H9 (cell line): ENCODE data around the gene ASB16. TPM values are rescaled to one million over a fixed set of nuclear protein-coding genes. Genes with fewer than 3 reads are reported as not detected.
A peak's percentile ranks its signal among the peaks of the same experiment; 100 is the strongest.

Experiments
- DNase-seq: peaks from one replicate; pipeline ENCODE4 v3.0.0-alpha.2; 2017
- H2AFZ ChIP-seq: one replicate; pipeline ENCODE4 v1.6.1; 2013; ENCODE audit warnings: mild to moderate bottlenecking, low read length, control low read depth, moderate library complexity
- H2AK5ac ChIP-seq: 2 replicates; pipeline ENCODE4 v1.6.1; 2013; ENCODE audit warnings: low read length, control low read depth, mixed read lengths; ENCODE audit not compliant: insufficient read length
- H2BK120ac ChIP-seq: one replicate; pipeline ENCODE4 v1.6.1; 2013; ENCODE audit warnings: low read depth, mild to moderate bottlenecking, low read length, control low read depth, inconsistent platforms; ENCODE audit not compliant: poor library complexity, severe bottlenecking
- H2BK12ac ChIP-seq: 2 replicates; pipeline ENCODE4 v1.6.1; 2013; ENCODE audit warnings: low read length, control low read depth, mixed read lengths, low read depth; ENCODE audit not compliant: insufficient read length
- H2BK15ac ChIP-seq: 2 replicates; pipeline ENCODE4 v1.6.1; 2013; ENCODE audit warnings: low read depth, low read length, control low read depth
- H2BK20ac ChIP-seq: one replicate; pipeline ENCODE4 v1.6.1; 2013; ENCODE audit warnings: low read depth, mild to moderate bottlenecking, low read length, control low read depth, inconsistent platforms; ENCODE audit not compliant: poor library complexity, severe bottlenecking
- H2BK5ac ChIP-seq: 2 replicates; pipeline ENCODE4 v1.6.1; 2013; ENCODE audit warnings: low read length, control low read depth, mixed read lengths; ENCODE audit not compliant: insufficient read length
- H3K14ac ChIP-seq: 2 replicates; pipeline ENCODE4 v1.6.1; 2013; ENCODE audit warnings: low read length, control low read depth; ENCODE audit not compliant: insufficient read depth
- H3K18ac ChIP-seq: 2 replicates; pipeline ENCODE4 v1.6.1; 2013; ENCODE audit warnings: low read depth, mild to moderate bottlenecking, mixed read lengths, low read length, control low read depth; ENCODE audit not compliant: insufficient read length
- H3K23ac ChIP-seq: 2 replicates; pipeline ENCODE4 v1.6.1; 2013; ENCODE audit warnings: low read length, control low read depth, mixed read lengths, low read depth; ENCODE audit not compliant: insufficient read length
- H3K23me2 ChIP-seq: 2 replicates; pipeline ENCODE4 v1.6.1; 2013; ENCODE audit warnings: low read depth, mild to moderate bottlenecking, mixed read lengths, low read length, control low read depth; ENCODE audit not compliant: insufficient read length, poor library complexity, severe bottlenecking
- H3K27ac ChIP-seq: 2 replicates; pipeline ENCODE4 v1.5.1; 2013; ENCODE audit warnings: low read length, control low read depth, mixed read lengths, low read depth; ENCODE audit not compliant: insufficient read length
- H3K27me3 ChIP-seq: 2 replicates; pipeline ENCODE4 v1.6.1; 2013; ENCODE audit warnings: low read length, control low read depth, inconsistent platforms; ENCODE audit not compliant: insufficient read depth
- H3K4ac ChIP-seq: 2 replicates; pipeline ENCODE4 v1.6.1; 2013; ENCODE audit warnings: low read depth, mild to moderate bottlenecking, control low read depth, inconsistent platforms, low read length, moderate library complexity
- H3K4me1 ChIP-seq: 2 replicates; pipeline ENCODE4 v1.6.1; 2013; ENCODE audit warnings: low read length, control low read depth, inconsistent platforms; ENCODE audit not compliant: insufficient read depth
- H3K4me2 ChIP-seq: 2 replicates; pipeline ENCODE4 v1.6.1; 2013; ENCODE audit warnings: low read length, control low read depth, mixed read lengths; ENCODE audit not compliant: insufficient read length, insufficient read depth
- H3K56ac ChIP-seq: 2 replicates; pipeline ENCODE4 v1.6.1; 2013; ENCODE audit warnings: low read depth, mild to moderate bottlenecking, mixed read lengths, low read length, control low read depth; ENCODE audit not compliant: insufficient read length
- H3K79me1 ChIP-seq: 2 replicates; pipeline ENCODE4 v1.6.1; 2013; ENCODE audit warnings: low read depth, mild to moderate bottlenecking, moderate library complexity, low read length, control low read depth, inconsistent platforms; ENCODE audit not compliant: insufficient read depth, poor library complexity, severe bottlenecking
- H3K79me2 ChIP-seq: 2 replicates; pipeline ENCODE4 v1.6.1; 2013; ENCODE audit warnings: low read length, control low read depth, inconsistent platforms; ENCODE audit not compliant: insufficient read depth
- H3K9ac ChIP-seq: 2 replicates; pipeline ENCODE4 v1.6.1; 2013; ENCODE audit warnings: low read length, control low read depth, mixed read lengths; ENCODE audit not compliant: insufficient read length; ENCODE audit errors: extremely low read depth
- H3K9me3 ChIP-seq: one replicate; pipeline ENCODE4 v1.6.1; 2013; ENCODE audit warnings: low read depth, low read length, inconsistent platforms; ENCODE audit not compliant: control insufficient read depth
- H3T11ph ChIP-seq: one replicate; pipeline ENCODE4 v1.6.1; 2013; ENCODE audit warnings: mild to moderate bottlenecking, low read length, control low read depth, inconsistent platforms
- H4K20me1 ChIP-seq: one replicate; pipeline ENCODE4 v1.6.1; 2013; ENCODE audit not compliant: control insufficient read depth, insufficient read length, insufficient read depth
- H4K5ac ChIP-seq: 2 replicates; pipeline ENCODE4 v1.6.1; 2013; ENCODE audit warnings: low read depth, mild to moderate bottlenecking, mixed read lengths, low read length, control low read depth; ENCODE audit not compliant: insufficient read length
- H4K8ac ChIP-seq: replicated peaks from 2 replicates; pipeline ENCODE4 v1.6.1; 2013; ENCODE audit warnings: low read length, control low read depth, mixed read lengths, low read depth; ENCODE audit not compliant: insufficient read length
- H4K91ac ChIP-seq: 2 replicates; pipeline ENCODE4 v1.6.1; 2013; ENCODE audit warnings: low read depth, mild to moderate bottlenecking, moderate library complexity, mixed read lengths, low read length, control low read depth; ENCODE audit not compliant: insufficient read length
- H3K27ac Mint-ChIP-seq, 3 experiments: 2 replicates in 2 of 3; 3 replicates in 1 of 3; pipeline ENCODE4 v1.8.0; 2020 to 2021; ENCODE audit warnings: mixed read lengths in 3 of 3, mild to moderate bottlenecking in 1 of 3, moderate library complexity in 1 of 3
- H3K27me3 Mint-ChIP-seq: 2 replicates; pipeline ENCODE4 v1.8.0; 2021; ENCODE audit warnings: low read depth, mild to moderate bottlenecking, moderate library complexity, mixed read lengths
- H3K36me3 Mint-ChIP-seq, 3 experiments: 2 replicates in 2 of 3; 3 replicates in 1 of 3; pipeline ENCODE4 v1.8.0; 2020 to 2021; ENCODE audit warnings: low read depth in 3 of 3, mixed read lengths in 3 of 3; ENCODE audit not compliant: insufficient read depth in 1 of 3
- H3K4me1 Mint-ChIP-seq, 2 experiments: 2 replicates each; pipeline ENCODE4 v1.8.0; 2020; ENCODE audit warnings: mixed read lengths in 2 of 2
- H3K4me3 Mint-ChIP-seq, 2 experiments: 2 replicates in 1 of 2; 3 replicates in 1 of 2; pipeline ENCODE4 v1.8.0; 2020 to 2021; ENCODE audit warnings: mild to moderate bottlenecking in 2 of 2, mixed read lengths in 2 of 2, moderate library complexity in 1 of 2
- H3K9me3 Mint-ChIP-seq, 2 experiments: 2 replicates in 1 of 2; 3 replicates in 1 of 2; pipeline ENCODE4 v1.8.0; 2020; ENCODE audit warnings: mild to moderate bottlenecking in 2 of 2, mixed read lengths in 2 of 2, moderate library complexity in 1 of 2
- WGBS: extraction: QIAGEN DNeasy Blood & Tissue Kit; methylation state at CpG from one replicate; pipeline ENCODE4 v1.1.7; 2013; ENCODE audit warnings: missing lambda C conversion rate, low lambda C conversion rate, mixed read lengths; ENCODE audit not compliant: insufficient read length; ENCODE audit errors: extremely low coverage; 5-methylcytosine and 5-hydroxymethylcytosine counted together
- total RNA-seq: library from RNA; stranded (reverse); gene quantifications from 2 replicates; pipeline ENCODE4 v1.2.1, GENCODE V29; 2021
- TF ChIP-seq, protein P1 (sequence below): fragments of 200-600 bp; sonication (generic); conservative IDR thresholded peaks from 3 replicates; pipeline ENCODE4 v1.8.0; 2021; ENCODE audit warnings: antibody characterized with exemption, mild to moderate bottlenecking

Gene ASB16
- total RNA-seq, 1 experiment from 2014 or later, result 0.90 TPM

DNA sequence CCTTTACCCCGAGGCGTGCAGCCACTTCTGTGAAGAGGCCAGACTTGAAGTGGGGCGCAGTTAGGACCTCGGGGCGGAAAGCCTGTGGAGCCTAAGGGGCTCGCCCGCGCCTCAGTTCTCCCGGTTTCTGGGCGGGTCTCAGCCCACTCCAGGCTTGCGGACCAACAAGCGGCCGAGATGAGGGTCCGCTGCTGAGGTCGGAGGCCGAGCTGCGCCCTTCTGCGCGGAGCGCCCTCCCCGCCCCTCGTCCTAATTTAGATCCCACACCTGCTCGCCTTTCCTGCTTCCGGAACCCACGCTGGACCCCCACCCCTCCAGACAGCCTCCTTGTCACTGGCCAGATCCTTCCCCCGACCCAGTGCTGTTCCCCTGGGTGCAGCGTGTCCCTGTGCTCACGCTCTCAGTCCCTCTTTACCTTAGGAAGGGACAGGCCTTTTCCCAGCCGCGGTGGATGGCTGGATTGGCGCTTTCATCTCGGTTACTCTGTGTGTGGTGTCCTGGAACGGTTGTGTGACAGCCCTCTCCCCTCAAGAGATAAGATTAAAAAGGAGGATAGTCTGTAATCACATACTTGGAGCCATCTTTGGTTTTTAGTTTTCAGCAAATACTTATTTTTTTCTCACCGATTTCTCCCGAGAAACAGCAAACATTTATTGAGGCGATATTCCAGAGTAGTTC is 30.1 kb downstream of the ASB16 start:
- Mint-ChIP-seq H3K27ac (peak overlapping the region; percentile 92 to 99 (median 99)), H3K4me1 (peaks cover 32% of the 10 kb centered on the region in 2 experiments), H3K36me3 (peaks cover 12 to 27% (median 25%) of the 10 kb centered on the region in 3 experiments; a peak in 6 of 7 replicates), H3K4me3 (peak overlapping the region; percentile 90 to 92), H3K9me3 (no peaks in the 10 kb centered on the region), H3K27me3 (no peaks in the 10 kb centered on the region; the same call in 1 of the 2 replicates)
- H3K9ac ChIP-seq, result peak overlapping the region; percentile 73
- no peak overlapping the region for H2BK20ac ChIP-seq
- H3T11ph ChIP-seq, result no peak overlapping the region
- DNase-seq, result no peak
- peak overlapping the region; percentile 80; the same call in 1 of the 2 replicates for H3K14ac ChIP-seq
- TF ChIP-seq, protein P1, sequence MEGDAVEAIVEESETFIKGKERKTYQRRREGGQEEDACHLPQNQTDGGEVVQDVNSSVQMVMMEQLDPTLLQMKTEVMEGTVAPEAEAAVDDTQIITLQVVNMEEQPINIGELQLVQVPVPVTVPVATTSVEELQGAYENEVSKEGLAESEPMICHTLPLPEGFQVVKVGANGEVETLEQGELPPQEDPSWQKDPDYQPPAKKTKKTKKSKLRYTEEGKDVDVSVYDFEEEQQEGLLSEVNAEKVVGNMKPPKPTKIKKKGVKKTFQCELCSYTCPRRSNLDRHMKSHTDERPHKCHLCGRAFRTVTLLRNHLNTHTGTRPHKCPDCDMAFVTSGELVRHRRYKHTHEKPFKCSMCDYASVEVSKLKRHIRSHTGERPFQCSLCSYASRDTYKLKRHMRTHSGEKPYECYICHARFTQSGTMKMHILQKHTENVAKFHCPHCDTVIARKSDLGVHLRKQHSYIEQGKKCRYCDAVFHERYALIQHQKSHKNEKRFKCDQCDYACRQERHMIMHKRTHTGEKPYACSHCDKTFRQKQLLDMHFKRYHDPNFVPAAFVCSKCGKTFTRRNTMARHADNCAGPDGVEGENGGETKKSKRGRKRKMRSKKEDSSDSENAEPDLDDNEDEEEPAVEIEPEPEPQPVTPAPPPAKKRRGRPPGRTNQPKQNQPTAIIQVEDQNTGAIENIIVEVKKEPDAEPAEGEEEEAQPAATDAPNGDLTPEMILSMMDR, result no peak
- H2BK120ac ChIP-seq, result no peak overlapping the region
- no peak overlapping the region for H3K27ac ChIP-seq
- no peak overlapping the region for H4K5ac ChIP-seq
- no peak overlapping the region for H3K4ac ChIP-seq
- H2BK5ac ChIP-seq, result no peak overlapping the region
- peak overlapping the region; percentile 70 for H3K18ac ChIP-seq
- no peak overlapping the region for H2BK12ac ChIP-seq
- H3K9me3 ChIP-seq, result no peaks in the 10 kb centered on the region
- H3K23me2 ChIP-seq, result peaks cover 6% of the 10 kb centered on the region
- H3K23ac ChIP-seq, result no peak overlapping the region
- H3K79me2 ChIP-seq, result peaks cover 4% of the 10 kb centered on the region; the same call in 1 of the 2 replicates
- no peak overlapping the region for H4K8ac ChIP-seq
- no peak overlapping the region for H4K91ac ChIP-seq
- H3K4me2 ChIP-seq, result peak overlapping the region; percentile 65
- 0 out of 2 replicates have a peak, but pooled peaks cover 2% of the 10 kb centered on the region for H3K4me1 ChIP-seq
- no CpG with 5 or more reads among the region's 36 CpGs for WGBS
- no peaks in the 10 kb centered on the region for H3K27me3 ChIP-seq
- H2BK15ac ChIP-seq, result no peak overlapping the region
- no peak overlapping the region for H2AK5ac ChIP-seq
- H3K79me1 ChIP-seq, result no peaks in the 10 kb centered on the region
- no peaks in the 10 kb centered on the region for H4K20me1 ChIP-seq
- no peak overlapping the region for H3K56ac ChIP-seq
- H2AFZ ChIP-seq, result no peak overlapping the region
